Measurements from ENCODE around the gene IRF2BPL.

IRF2BPL gene

DNA sequence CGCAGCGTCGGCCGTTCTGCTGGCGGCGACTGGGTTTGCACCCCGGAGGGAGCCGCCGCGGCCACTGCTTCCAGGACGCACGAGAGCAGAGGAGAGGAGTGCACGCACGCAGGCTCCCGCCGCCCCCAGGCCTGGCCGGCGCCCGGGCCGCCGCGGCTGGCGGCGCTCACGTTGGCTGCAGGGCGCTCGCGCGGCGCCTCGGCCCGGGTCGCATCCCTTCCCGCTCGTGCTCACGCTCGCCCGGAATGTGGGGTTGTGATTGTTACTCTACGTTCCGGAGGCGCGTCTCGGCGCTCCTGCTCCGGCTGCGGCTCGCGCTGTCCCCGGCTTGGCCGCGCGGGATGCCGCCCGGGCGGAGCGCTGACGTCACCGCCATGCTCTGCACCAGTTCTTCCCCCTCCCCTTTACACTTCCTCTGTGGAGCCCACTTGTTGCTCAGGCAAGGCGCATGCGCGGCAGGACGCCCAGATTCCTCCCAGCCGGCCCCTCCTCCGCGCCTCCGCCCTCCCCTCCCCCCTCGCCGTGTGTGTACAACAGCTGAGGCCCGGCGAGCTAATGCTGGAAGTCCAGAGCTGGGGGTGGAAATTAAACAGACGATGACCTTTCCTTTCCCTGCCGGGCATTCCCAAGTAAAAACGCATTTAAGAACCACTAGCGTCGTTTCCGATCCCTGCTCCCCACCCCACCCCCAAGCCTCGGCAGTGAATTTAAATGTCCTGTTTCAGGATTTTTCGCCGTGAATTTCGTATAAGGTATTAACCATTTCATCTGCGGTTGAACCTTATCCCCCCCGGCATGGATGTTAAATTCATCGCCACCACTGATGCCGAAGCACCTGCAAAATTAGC lies at the start of gene IRF2BPL:
Gene IRF2BPL (minus strand): TSS at position 325 of the 848 bp plus-strand sequence. CDS start 916 bp downstream, outside the sequence.
- peak; percentile 99 for DNase-seq (ENCODE audit: low read depth, low spot score)

DNA sequence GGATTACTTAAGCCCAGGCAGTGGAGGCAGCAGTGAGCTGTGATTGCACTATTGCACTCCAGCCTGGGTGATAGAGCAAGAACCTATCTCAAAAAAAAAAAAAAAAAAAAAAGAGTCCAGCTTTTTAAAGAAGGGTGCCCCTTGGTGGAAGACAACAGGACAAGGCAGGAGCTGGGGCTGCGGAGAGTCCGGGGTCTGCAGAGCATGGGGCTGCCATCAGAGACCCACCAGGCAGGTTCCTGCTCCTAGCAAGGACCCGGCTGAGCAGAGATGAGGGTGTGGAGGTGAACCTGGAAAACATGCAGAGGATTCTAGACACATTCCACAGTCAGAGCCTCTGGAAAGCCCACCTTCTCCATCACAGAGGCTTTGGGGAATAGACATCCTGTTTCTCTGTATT lies 48.5 kb upstream of the IRF2BPL start:
- DNase-seq (ENCODE audit: low read depth, low spot score): no peak

DNA sequence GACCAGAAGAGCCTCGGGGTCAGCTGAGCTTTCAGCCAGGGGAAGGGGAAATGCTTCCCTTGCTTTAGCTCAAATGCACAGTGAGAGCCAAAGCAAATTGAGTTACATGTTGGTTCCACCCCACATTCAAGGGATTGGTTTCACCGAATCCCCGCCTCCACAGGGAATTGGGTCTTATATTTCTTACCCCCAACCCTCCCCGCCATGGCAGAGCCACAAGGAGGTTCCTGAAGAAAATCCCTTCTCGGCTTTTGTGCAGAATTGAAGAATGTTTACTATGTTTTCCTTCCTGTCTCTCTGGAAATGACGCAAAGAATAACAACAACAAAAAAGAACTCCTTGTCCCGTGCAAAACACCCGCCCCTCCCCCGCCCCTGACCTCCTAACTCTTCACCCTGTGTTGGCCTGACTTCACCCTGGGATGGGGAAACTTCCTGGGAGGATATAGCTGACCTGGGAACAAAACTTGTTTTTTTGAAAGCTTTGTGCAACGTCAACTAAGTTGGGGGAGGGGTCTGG lies 47.7 kb upstream of the IRF2BPL start:
- DNase-seq (ENCODE audit: low read depth, low spot score): no peak

DNA sequence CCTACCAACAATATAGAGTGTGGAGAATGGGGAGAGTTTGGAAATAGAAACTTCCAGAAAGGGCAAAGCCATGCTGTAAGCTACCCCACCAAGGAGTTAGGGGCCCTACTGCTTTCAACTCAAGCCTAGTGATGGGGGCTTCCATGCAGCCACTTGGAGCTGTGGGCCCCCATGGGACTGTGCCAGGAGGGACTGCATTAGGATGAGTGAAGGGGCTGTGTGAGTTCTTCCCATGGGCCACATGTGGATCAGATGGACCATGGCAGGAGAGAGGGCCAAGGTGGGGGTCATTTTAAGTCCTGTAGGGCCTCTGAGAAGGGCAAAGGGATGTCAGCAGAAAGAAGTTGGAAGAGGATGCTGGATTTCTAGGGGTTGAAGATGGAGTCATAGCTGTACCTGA lies 46.5 kb upstream of the IRF2BPL start:
- no peak for DNase-seq (ENCODE audit: low read depth, low spot score)

DNA sequence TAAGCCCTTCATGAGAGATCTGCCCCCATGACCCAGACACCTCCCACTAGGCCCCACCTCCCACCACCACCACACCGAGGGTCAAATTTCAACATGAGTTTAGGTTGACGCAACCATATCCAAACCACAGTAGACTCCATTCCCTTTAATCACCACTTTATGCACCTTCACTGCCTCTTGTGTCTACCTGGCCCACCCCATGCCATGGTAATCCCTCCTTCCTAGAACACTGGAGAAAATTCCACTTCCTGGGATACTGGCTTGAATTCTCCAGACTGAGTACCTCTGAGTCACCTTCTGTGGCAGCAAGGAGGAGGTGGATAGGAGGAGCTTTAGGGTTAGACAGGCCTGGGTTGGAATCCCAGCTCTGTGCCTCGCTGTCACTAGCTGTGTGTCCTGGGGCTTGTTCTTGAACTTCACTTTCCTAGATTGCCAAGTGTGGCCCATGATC lies 43.5 kb upstream of the IRF2BPL start:
- peak; percentile 39 for DNase-seq (ENCODE audit: low read depth, low spot score)

DNA sequence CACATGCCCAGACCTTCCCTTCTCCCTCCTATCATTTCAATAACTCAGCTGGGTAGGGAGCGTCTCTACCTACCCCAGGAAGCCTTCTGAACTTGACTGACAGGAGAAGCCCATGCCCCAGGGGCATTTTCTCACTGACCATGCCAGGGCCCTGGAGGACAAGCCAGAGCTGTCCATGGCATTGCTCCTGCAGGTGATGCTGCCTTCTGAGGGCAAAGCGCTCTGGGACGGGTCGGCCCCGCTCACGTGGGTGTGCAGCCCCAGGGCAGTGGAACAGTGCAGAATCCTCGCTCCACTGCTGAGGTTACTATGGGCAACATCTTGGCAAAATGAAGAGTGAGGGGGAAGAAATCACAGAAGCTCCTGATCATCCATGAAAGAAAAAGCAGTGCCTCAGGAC lies 41.0 kb upstream of the IRF2BPL start:
- DNase-seq (ENCODE audit: low read depth, low spot score): no peak

DNA sequence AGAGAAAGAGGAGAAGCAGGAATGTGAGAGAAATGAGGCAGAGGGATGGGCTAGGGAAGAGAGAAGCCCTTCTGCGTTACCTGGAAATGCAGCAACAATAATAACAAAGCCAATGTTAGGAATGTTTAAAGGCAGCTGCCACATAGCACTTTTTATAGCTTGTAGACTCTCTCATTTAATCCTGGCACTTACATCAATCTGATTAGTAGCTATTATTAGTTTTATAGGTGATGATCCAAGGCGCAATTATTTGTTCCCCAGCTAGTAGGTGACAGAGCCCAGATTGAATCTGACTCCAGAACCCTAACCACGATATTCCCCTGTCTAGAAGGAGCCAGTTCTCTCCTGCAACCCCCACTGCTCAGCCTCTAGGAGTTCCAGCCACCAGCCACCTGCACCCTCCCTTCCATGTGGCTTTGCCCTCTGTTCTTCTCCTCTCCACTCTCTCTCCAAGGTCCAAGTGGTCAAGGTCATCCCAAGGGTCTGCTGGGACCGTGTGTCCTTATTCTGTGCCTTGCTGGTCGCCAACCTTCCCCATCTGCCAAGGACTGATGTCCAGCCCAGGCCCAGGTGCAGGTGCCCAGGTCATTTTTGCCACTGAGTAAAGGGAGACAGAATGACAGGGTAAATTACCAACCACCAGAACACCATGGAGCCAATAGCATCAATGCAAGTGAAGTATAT lies 40.2 kb upstream of the IRF2BPL start:
- no peak for DNase-seq (ENCODE audit: low read depth, low spot score)

DNA sequence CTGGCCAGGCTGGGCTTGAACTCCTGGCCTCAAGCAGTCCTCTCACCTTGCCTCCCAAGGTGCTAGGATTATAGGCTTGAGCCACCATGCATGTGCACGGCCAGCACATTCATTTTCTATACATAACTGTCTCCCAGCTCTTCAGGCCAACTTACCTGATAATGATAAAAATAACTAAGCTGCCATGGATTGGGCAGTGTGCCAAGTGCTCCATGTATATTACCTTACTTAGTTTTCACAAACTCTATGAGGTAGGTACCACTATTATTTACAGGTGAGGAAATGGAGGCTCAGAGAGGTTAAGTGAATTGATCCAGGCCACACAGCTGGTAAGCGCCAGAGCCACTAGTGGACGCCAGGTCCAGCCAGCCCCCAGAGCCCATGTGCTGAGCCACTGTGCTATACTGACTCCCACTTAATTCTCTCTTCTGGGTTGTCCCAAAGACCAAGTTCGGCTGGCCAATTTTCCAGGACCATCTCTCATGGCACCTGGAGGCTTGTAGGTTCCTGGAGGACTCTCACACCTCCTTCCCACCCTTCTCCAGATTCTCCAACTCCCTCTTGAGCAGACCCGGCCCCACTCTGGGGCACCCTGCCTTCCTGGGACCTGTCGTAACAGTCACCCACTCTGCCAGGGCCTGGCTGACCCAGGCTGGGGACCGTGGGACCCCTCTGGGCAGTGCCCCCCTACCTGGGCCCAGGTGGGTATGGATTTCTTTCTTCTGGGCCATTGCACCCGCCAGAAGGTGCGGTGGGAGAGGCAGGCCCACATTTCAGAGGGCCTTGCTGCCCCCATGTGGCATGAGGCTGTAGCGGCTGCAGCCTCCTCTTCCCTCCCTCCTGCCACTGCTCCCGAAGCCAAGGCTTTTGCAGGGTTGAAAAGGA lies 39.4 kb upstream of the IRF2BPL start:
- DNase-seq (ENCODE audit: low read depth, low spot score): peak; percentile 85

DNA sequence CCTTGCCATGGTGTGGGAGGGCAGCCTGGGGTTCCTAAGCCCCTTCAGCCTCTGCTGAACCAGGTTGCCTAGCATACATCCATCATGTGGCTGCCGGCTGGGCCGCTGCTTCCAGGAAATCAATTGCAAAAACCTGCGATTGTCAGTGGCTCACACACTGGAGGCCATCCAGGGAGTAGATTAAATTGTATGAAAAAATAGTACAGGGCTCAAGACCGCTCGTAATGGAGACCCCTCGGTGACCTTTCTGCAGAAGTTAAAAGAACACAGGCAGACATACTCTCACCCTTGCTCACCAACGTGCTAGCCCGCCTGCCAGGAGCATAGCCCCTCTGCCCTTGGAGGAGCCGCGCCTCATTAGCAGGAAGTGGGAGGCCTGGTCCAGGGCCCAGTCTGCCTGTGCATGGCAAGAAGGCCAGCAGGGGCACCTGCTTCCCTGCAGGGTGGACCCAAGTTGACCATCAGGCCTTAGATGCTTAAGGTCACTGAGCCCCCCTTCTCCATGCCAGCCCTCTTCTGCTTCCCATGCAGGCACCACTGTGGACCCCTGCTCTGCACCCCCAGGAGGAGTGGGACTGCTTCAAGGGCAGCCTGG lies 38.2 kb upstream of the IRF2BPL start:
- DNase-seq (ENCODE audit: low read depth, low spot score): no peak

DNA sequence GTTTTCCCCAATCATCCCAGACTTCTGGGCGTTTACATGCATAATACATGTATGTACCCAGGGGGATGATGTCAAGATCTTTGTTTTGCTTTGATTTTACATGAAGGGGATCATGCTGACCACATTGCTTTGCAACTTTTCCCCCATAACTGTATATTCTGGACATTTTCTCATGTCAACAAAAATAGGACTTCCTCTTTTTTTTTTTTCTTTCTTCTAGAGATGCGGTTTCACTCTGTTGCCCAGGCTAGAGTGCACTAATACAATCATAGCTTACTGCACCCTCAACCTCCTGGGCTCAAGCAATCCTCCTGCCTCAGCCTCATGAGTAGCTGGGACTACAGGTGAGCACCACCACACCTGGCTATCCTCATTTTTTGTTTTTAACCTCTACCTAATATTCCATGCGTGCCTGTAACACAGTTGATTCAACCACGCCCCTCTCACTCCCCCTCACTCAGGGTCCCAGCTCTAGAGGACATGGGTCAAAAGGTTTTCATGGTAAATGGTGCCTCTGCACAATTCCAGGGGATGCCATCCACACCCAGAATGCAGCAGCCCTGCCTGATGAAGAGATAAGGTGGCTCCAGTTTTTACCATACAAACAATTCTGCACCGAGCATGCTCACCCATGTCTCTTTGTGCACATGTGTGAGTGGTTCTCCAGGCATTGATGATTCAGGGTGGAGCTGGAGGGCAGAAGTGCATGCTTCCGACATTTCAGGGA lies 37.5 kb upstream of the IRF2BPL start:
- DNase-seq (ENCODE audit: low read depth, low spot score): no peak

DNA sequence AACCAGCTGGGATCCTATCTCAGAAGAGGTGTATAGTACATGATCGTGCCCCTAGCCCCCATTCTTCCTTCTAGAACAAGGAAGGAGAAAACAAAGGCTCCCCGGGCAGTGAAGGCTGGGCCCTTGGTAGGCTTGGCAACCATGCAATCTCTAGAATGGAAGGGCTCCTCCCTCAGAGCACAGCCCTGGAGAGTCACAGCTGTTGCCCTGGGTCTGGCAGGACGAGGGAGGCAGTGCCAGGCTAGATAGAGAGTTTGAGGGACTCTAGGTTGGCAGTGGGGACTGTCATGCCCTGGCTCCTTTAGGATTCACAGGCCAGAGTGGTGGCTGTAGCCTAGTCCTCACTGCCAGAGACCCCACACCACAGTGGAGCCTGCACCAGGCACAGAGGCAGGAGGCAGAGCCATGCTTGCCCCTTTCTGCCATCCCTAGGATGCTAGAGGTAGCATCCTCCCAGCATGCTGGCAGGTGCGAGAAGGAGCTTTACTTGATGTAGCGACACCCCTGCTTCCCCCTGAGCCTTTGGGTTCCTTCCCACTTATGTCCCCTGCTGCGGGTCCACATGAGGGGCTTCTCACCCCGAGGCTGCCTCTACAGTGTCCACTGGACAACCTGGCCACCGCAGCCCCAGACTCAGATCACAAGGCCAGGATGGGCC lies 36.1 kb upstream of the IRF2BPL start:
- no peak for DNase-seq (ENCODE audit: low read depth, low spot score)

DNA sequence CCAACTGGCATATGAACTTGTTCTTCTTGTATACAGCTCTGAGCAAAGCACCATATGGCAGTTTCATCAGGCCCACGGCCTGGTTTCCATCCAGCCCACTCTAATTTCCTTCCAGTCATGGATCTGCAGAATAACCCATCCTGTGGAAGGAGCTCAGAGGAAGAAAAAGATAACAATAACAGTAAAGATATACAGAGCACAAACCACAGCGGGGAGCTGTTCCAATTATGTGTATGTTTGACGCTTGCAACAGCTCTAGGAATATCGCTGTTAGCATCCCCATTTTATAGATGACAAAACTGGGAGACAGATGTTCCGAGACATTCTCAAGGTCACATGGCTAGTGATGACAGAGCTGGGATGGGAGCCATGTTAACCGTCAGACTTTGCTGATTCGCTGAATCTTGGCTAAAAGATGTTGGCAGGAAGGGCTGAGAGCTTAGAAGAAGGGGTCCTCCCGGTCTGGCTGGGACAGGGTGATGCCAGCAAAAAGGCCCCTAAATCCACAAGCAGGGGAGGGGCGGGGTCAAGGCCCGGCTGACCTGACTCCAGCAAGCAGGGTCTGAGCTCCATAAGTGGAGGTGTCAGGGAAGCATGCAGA lies 35.2 kb upstream of the IRF2BPL start:
- DNase-seq (ENCODE audit: low read depth, low spot score): peak; percentile 56

DNA sequence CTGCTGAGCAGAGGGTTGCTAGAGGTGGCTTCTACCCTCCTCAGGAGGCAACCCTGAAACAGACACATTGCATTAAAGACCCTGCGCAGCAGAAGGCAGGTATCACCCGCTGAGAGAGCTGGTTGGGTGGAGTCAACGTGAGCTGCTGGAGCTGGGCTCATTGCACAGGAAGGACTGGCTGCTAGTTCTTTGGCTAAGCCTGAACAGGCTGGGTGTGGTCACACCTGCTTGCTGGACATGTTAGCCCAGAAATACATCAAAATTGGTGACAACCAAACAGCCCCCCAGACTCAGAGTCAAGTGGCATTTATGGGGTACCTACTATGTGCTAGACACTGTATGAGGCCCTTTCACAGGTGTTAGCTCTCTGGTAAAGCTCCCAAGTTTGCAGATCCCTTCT lies 33.8 kb upstream of the IRF2BPL start:
- DNase-seq (ENCODE audit: low read depth, low spot score): no peak

DNA sequence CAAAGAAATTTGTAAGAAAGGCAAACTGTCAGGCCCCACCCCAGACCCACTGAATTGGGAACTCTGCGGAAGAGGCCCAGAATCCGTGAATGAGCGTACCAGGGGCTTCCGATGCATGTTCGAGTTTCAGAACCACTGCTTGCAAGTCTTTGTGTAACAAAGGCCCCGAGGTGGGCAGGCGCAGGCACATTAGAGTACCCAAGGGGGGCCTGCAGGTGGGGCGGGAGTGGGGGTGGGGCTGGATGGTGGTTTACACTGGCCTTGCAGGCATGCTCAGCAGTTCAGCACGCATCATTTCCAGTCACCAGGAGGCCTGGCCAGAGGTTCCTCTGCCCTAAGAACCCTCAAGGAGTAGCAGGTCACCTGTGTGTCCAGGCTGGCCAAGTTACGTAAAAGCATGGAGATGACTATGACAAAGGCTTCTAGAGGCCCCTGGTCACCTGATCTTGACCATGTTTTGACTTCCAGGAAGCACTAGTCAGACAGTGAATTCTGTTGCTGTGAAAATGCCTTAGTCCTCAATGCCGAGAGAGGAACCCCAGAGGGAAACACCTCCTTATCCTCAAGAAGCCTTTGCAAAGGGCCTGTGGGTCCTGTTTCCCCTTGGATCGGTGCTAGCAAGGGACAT lies 33.2 kb upstream of the IRF2BPL start:
- DNase-seq (ENCODE audit: low read depth, low spot score): no peak

DNA sequence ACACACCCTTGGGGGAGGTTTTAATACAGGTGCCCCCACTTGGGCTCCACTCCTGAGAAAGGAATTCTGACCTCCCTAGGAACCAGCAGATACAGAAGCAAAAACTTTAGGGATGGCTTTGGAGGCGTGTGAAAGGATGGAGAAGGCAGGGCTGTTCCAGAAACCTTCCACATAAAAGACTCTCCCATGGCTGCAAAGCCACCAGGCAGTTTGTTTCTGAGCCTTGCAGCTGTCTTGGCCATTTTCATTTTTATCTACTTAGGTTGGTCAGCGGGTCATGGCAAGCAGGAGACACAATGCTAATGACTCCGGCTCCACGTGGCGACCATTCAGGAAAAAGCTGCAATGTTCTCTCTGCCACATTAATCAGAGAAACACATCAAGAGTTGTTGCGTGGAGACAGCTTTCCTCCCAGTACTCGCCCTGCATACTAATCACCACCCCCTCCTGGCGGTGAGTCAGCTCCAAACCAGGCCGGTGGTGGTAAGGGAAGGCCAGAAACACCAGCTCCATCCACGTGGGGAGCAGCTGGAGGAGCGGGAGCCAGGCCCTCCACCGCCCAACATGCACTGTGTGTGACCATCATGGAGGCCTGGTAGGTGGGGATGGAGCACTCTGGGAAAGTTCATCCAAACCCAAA lies 30.9 kb upstream of the IRF2BPL start:
- peak; percentile 98 for DNase-seq (ENCODE audit: low read depth, low spot score)

DNA sequence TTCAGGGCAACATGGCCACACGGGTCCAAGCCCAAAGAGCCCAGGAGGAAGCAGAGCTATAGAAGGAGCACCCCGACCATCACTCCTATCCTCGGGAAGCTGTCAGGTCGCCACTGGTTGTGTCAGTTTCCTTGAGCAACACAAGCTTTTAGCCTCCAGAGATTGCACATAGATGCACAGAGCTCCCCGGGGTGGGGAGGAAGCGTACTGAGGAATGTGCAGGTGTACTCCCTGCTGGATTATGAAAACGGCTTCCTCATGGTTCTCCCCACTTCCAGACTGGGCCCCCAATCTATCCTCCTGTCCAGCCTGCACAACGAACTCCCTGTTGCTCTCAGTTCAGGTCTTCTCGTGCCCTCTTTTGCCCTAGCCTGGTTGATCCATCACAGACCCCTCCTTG lies 30.3 kb upstream of the IRF2BPL start:
- DNase-seq (ENCODE audit: low read depth, low spot score): no peak

DNA sequence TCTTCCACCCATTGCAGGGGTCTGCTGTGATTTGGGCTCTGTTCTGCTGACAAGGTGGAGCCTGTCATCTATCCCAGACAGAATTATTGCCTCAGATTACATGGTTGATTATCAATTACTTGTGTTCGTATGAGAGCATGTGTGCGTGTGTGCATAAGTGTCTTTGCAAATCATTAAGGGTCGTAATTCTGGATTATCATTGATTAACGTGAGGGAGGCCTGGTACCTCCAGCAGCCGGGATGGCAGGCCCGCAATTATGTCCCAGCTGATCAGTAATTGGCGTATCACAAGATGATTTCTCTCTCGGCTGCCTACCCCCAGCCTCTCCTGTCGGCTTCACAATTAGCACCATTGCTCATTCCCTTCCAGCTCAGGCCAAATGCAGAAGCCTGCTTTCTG lies 29.6 kb upstream of the IRF2BPL start:
- no peak for DNase-seq (ENCODE audit: low read depth, low spot score)

DNA sequence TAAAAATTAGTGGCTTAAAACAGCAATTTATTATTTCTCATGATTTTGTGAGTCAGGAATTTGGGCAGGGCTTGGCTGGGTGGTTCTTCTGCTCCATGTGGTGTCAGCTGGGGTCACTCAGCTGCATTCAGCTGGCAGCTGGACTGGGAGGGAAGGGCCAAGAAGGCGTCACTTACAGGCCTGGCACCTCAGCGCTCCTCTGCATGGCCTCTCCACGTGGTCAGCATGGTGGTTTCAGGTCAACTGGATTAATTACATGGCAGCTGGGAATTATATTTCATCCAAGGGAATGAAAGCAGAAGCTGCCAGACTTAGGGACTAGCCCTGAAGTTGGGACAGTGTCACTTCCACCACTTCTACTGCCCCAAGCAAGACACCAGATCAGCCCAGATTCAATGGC lies 27.5 kb upstream of the IRF2BPL start:
- DNase-seq (ENCODE audit: low read depth, low spot score): no peak

DNA sequence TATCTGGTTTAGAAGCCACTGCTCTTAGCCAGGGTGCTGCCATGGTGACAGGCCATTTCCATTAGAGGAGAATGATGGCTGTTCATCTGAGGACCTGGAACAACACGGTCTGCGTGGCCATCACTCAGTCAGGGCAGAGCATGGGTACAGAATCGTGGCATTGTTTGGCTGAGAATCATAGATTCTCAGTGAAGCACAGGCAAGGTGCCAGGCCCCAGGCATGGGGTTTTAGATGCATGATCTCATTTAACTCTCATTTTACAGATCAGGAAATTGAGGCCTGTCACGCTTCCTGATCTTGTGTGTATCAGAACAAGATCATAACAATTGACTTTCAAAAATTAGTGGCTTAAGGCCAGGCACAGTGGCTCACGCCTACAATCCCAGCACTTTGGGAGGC lies 26.8 kb upstream of the IRF2BPL start:
- DNase-seq (ENCODE audit: low read depth, low spot score): no peak
